GM23248 (cell line): ENCODE measurements around the gene SHROOM3. TPM values are rescaled to one million over a fixed set of nuclear protein-coding genes. Genes with fewer than 3 reads are reported as not detected.
A peak's percentile ranks its signal among the peaks of the same experiment; 100 is the strongest.

ENCODE experiments used
- DNase-seq: peaks from one replicate; pipeline ENCODE4 v3.0.0-alpha.2; 2015
- H2AFZ ChIP-seq: fragments of 200-600 bp; sonication (generic); 2 replicates; pipeline ENCODE4 v1.6.1; 2016; ENCODE audit warnings: antibody characterized with exemption
- H3F3A ChIP-seq: fragments of 200-600 bp; sonication (generic); 2 replicates; pipeline ENCODE4 v1.6.1; 2016; ENCODE audit warnings: mild to moderate bottlenecking, antibody characterized with exemption, mixed run types; ENCODE audit not compliant: insufficient read depth
- H3K27ac ChIP-seq: fragments of 200-600 bp; sonication (generic); 2 replicates; pipeline ENCODE4 v1.5.1; 2016; ENCODE audit warnings: mild to moderate bottlenecking
- H3K27me3 ChIP-seq: fragments of 200-600 bp; sonication (generic); replicated peaks from 2 replicates; pipeline ENCODE4 v1.6.1; 2016; ENCODE audit warnings: mild to moderate bottlenecking; ENCODE audit not compliant: insufficient read depth
- H3K36me3 ChIP-seq: fragments of 200-600 bp; sonication (generic); 2 replicates; pipeline ENCODE4 v1.6.1; 2016; ENCODE audit warnings: low read depth, mild to moderate bottlenecking
- H3K4me1 ChIP-seq: fragments of 200-600 bp; sonication (generic); 2 replicates; pipeline ENCODE4 v1.6.1; 2016; ENCODE audit warnings: mild to moderate bottlenecking; ENCODE audit not compliant: insufficient read depth
- H3K4me2 ChIP-seq: fragments of 200-600 bp; sonication (generic); one replicate; pipeline ENCODE4 v1.6.1; 2016; ENCODE audit warnings: mild to moderate bottlenecking; ENCODE audit not compliant: unreplicated experiment
- H3K4me3 ChIP-seq: fragments of 200-600 bp; sonication (generic); 2 replicates; pipeline ENCODE4 v1.5.1; 2016; ENCODE audit warnings: mild to moderate bottlenecking
- H3K79me2 ChIP-seq: fragments of 200-600 bp; sonication (generic); 2 replicates; pipeline ENCODE4 v1.6.1; 2016; ENCODE audit warnings: mild to moderate bottlenecking; ENCODE audit not compliant: insufficient read depth
- H3K9ac ChIP-seq: fragments of 200-600 bp; sonication (generic); 2 replicates; pipeline ENCODE4 v1.6.1; 2016; ENCODE audit warnings: mild to moderate bottlenecking
- H3K9me2 ChIP-seq: fragments of 200-600 bp; sonication (generic); 2 replicates; pipeline ENCODE4 v1.6.1; 2016; ENCODE audit warnings: mixed run types, mild to moderate bottlenecking, moderate library complexity; ENCODE audit not compliant: insufficient read depth
- H3K9me3 ChIP-seq: fragments of 200-600 bp; sonication (generic); one replicate; pipeline ENCODE4 v1.6.1; 2017; ENCODE audit warnings: low read depth
- H4K20me1 ChIP-seq: fragments of 200-600 bp; sonication (generic); 2 replicates; pipeline ENCODE4 v1.6.0; 2016; ENCODE audit not compliant: insufficient read depth
- EZH2 ChIP-seq: fragments of 200-600 bp; sonication (generic); IDR thresholded peaks from 2 replicates; pipeline ENCODE4 v1.6.1; 2018; ENCODE audit warnings: antibody characterized with exemption, mild to moderate bottlenecking; ENCODE audit not compliant: insufficient read depth, poor library complexity, severe bottlenecking
- EZH2phosphoT487 ChIP-seq: fragments of 200-600 bp; sonication (generic); IDR thresholded peaks from 2 replicates; pipeline ENCODE4 v1.6.1; 2018; ENCODE audit warnings: antibody characterized with exemption, moderate library complexity, mild to moderate bottlenecking, low read depth; ENCODE audit not compliant: insufficient read depth
- WGBS, 2 experiments: methylation state at CpG; one replicate each; pipeline ENCODE4 v1.1.6; 2015 to 2017; ENCODE audit warnings: low lambda C conversion rate in 2 of 2, low coverage in 1 of 2; ENCODE audit errors: missing lambda C conversion rate in 2 of 2; 5-methylcytosine and 5-hydroxymethylcytosine counted together
- in situ Hi-C: fragments of 300-500 bp; cut with MboI; formaldehyde crosslinking; loops from 2 replicates; pipeline ENCODE4 v1.15.0; 2020
- polyA plus RNA-seq: library from polyadenylated mRNA; unstranded; fragments of >200 nt; fragmentation: Nextera tagmentation; extraction: Ambion mirVana; gene quantifications from 2 replicates; pipeline ENCODE4 v1.2.1, GENCODE V29; 2016
- total RNA-seq: library from RNA; depleted of rRNA; stranded (reverse); fragments of >200 nt; shearing (Covaris generic); gene quantifications from 2 replicates; pipeline ENCODE4 v1.2.3, GENCODE V29; 2014

Gene SHROOM3
- total and polyA plus RNA-seq, 2 experiments from 2014 or later = 9.7 to 44.6 TPM

- Histone ChIP-seq H3K27me3 (no peaks in the 10 kb centered on the region), H4K20me1 (no peaks in the 10 kb centered on the region), H3K4me1 (peaks cover 10% of the 10 kb centered on the region), H3K9me3 (no peaks in the 10 kb centered on the region), H3K79me2 (no peaks in the 10 kb centered on the region), H3K4me3 (no peak overlapping the region), H3F3A (peaks cover 5% of the 10 kb centered on the region), H3K27ac (no peak overlapping the region), H3K36me3 (no peaks in the 10 kb centered on the region), H2AFZ (no peak overlapping the region), H3K9ac (no peak overlapping the region), H3K4me2 (no peak overlapping the region), H3K9me2 (no peaks in the 10 kb centered on the region)
- WGBS, 2 experiments = 96 to 98% methylated on average over 5 of the region's 5 CpGs
- no peak for DNase-seq
- TF ChIP-seq EZH2phosphoT487 = no peak
- no peak for TF ChIP-seq EZH2
- in situ Hi-C loops = no loop called here
Measured at GRCh38 chr4:76596713-76597112, 161.7 kb downstream of the SHROOM3 start.

GRCh38 chr4:76597423-76597979 is 162.5 kb downstream of the SHROOM3 start:
- no peak for DNase-seq
- WGBS, 2 experiments = 64 to 69% methylated on average over 5 of the region's 5 CpGs

GRCh38 chr4:76600447-76600846 is 165.4 kb downstream of the SHROOM3 start:
- Histone ChIP-seq H3K27ac (no peak overlapping the region), H3K4me2 (no peak overlapping the region), H3K4me3 (no peak overlapping the region), H3K9me3 (no peaks in the 10 kb centered on the region), H3K4me1 (peaks cover 26% of the 10 kb centered on the region), H3F3A (peaks cover 22% of the 10 kb centered on the region), H2AFZ (no peak overlapping the region), H3K9ac (no peak overlapping the region), H3K36me3 (no peaks in the 10 kb centered on the region), H3K27me3 (no peaks in the 10 kb centered on the region), H3K9me2 (no peaks in the 10 kb centered on the region), H3K79me2 (no peaks in the 10 kb centered on the region), H4K20me1 (no peaks in the 10 kb centered on the region)
- in situ Hi-C loops = no loop called here
- WGBS, 2 experiments = 73 to 81% methylated on average over 2 of the region's 2 CpGs
- TF ChIP-seq EZH2 = no peak
- no peak for TF ChIP-seq EZH2phosphoT487
- DNase-seq = no peak

More at GRCh38 chr4:76597423-76597979, 162.5 kb downstream of the SHROOM3 start:
- no peak overlapping the region for H3K4me2 ChIP-seq
- H3F3A ChIP-seq = peaks cover 8% of the 10 kb centered on the region; the same call in 1 of the 2 replicates
- no peaks in the 10 kb centered on the region for H3K9me2 ChIP-seq
- no peak overlapping the region for H3K9ac ChIP-seq
- H3K9me3 ChIP-seq = no peaks in the 10 kb centered on the region
- no peak overlapping the region for H3K4me3 ChIP-seq
- no peaks in the 10 kb centered on the region for H4K20me1 ChIP-seq
- peaks cover 15% of the 10 kb centered on the region for H3K4me1 ChIP-seq
- in situ Hi-C loops = no loop called here
- H3K27ac ChIP-seq = no peak overlapping the region
- H2AFZ ChIP-seq = no peak overlapping the region
- H3K79me2 ChIP-seq = no peaks in the 10 kb centered on the region
- H3K27me3 ChIP-seq = no peaks in the 10 kb centered on the region
- no peaks in the 10 kb centered on the region for H3K36me3 ChIP-seq
- no peak for TF ChIP-seq EZH2phosphoT487
- TF ChIP-seq EZH2 = no peak

- Histone ChIP-seq H3F3A (peaks cover 31% of the 10 kb centered on the region), H2AFZ (no peak overlapping the region), H3K9me3 (no peaks in the 10 kb centered on the region), H3K4me1 (peaks cover 37% of the 10 kb centered on the region), H3K79me2 (no peaks in the 10 kb centered on the region), H3K9me2 (no peaks in the 10 kb centered on the region), H3K4me3 (no peak overlapping the region), H3K27me3 (no peaks in the 10 kb centered on the region), H3K4me2 (peak overlapping the region; percentile 29), H3K36me3 (no peaks in the 10 kb centered on the region), H4K20me1 (no peaks in the 10 kb centered on the region), H3K9ac (no peak overlapping the region), H3K27ac (peak overlapping the region; percentile 0; the same call in 1 of the 2 replicates)
- DNase-seq = peak; percentile 66
- WGBS, 2 experiments = 45% methylated on average over 4 of the region's 4 CpGs
- in situ Hi-C loops = no loop called here
- TF ChIP-seq EZH2phosphoT487 = no peak
- no peak for TF ChIP-seq EZH2
Measured at GRCh38 chr4:76601791-76602190, 166.8 kb downstream of the SHROOM3 start.
